Renal cortex interstitium (tissue), 15 donors: ENCODE measurements around the gene CACNA1F. TPM values are rescaled to one million over a fixed set of nuclear protein-coding genes. Genes with fewer than 3 reads are reported as not detected.

ENCODE experiments used
- DNase-seq, 11 donors: peaks; one replicate each; pipeline ENCODE4 v3.0.0-alpha.2; 2013; ENCODE audit warnings: low read depth in 9 of 11, low spot score in 4 of 11; ENCODE audit errors: extremely low read depth in 1 of 11
- long read RNA-seq, 16 experiments: transcript quantifications; one replicate each; lab custom pipeline, GENCODE V29; 2026
- polyA plus RNA-seq, 3 donors: library from polyadenylated mRNA; unstranded; fragments of 120-200 nt; gene quantifications; one replicate each; pipeline ENCODE4 v1.2.1, GENCODE V29; 2013; ENCODE audit not compliant: insufficient read length in 3 of 3

CACNA1F gene
- polyA plus RNA-seq: under 1 TPM; 0.09 to 0.29 (median 0.25) TPM
- long read RNA-seq, donor 1: 0 reads
- long read RNA-seq, donor 2: 0 reads
- long read RNA-seq, donor 3: 0 reads
- long read RNA-seq, donor 4: 0 reads
- long read RNA-seq, donor 5: 0 reads
- long read RNA-seq, donor 6: 0 reads
- long read RNA-seq, donor 7, partial matches to known transcripts: 11 of 11 reads
- long read RNA-seq, donor 7, other reads (novel, unspliced or antisense): 0 of 11 reads
- long read RNA-seq, donor 8, partial matches to known transcripts: 14 of 14 reads
- long read RNA-seq, donor 8, other reads (novel, unspliced or antisense): 0 of 14 reads
- long read RNA-seq, donor 9: 0 reads
- long read RNA-seq, donor 10: 0 reads
- long read RNA-seq, donor 11: 0 reads
- long read RNA-seq, donor 12: 0 reads
- long read RNA-seq, donor 13: 0 reads
- long read RNA-seq, donor 14: 0 reads
- long read RNA-seq, donor 15: 0 reads
- long read RNA-seq, donor 16, partial matches to known transcripts: 29 of 58 reads
- long read RNA-seq, donor 16, other reads (novel, unspliced or antisense): 29 of 58 reads

- DNase-seq: no peak
These were observed at the start of gene CACNA1F for GRCh38 chrX:49233176-49233575. Gene CACNA1F, minus strand, starts transcription at chrX:49233340. Its CDS starts 31 bp downstream, at chrX:49233309.

GRCh38 chrX:49282647-49283011, 49.5 kb upstream of the CACNA1F start:
- DNase-seq: peak in 1 of 11 donors; percentile 18

- no peak for DNase-seq
These were observed 44.9 kb upstream of the CACNA1F start for GRCh38 chrX:49278081-49278480.

- DNase-seq: no peak
These were observed 44.3 kb upstream of the CACNA1F start for GRCh38 chrX:49277535-49277830.

- DNase-seq: no peak
These were observed 43.8 kb upstream of the CACNA1F start for GRCh38 chrX:49276671-49277534.

- no peak for DNase-seq
These were observed 43.1 kb upstream of the CACNA1F start for GRCh38 chrX:49276207-49276606.

- DNase-seq: no peak
These were observed 40.1 kb upstream of the CACNA1F start for GRCh38 chrX:49273181-49273727.

- DNase-seq: no peak
These were observed 39.3 kb upstream of the CACNA1F start for GRCh38 chrX:49272421-49272820.

- DNase-seq: no peak
These were observed 38.2 kb upstream of the CACNA1F start for GRCh38 chrX:49271341-49271740.

GRCh38 chrX:49270249-49270921, 37.2 kb upstream of the CACNA1F start:
- no peak for DNase-seq

GRCh38 chrX:49269767-49270248, 36.7 kb upstream of the CACNA1F start, which contains the start of gene PPP1R3F:
Gene PPP1R3F, plus strand, starts transcription at chrX:49269793. Its CDS starts 77 bp downstream, at chrX:49269870.
- DNase-seq: no peak

- peak; percentile 82 to 95 (median 91) for DNase-seq
These were observed 36.0 kb upstream of the CACNA1F start for GRCh38 chrX:49269010-49269766.

- DNase-seq: no peak
These were observed 35.5 kb upstream of the CACNA1F start for GRCh38 chrX:49268702-49269009.

GRCh38 chrX:49266523-49267445, 33.6 kb upstream of the CACNA1F start:
- no peak for DNase-seq

- no peak for DNase-seq
These were observed 31.3 kb upstream of the CACNA1F start, which contains the start of gene FOXP3 for GRCh38 chrX:49264460-49264859. Gene FOXP3, minus strand, starts transcription at chrX:49264710. Its CDS starts 6,205 bp downstream, at chrX:49258505.

GRCh38 chrX:49263631-49264030, 30.5 kb upstream of the CACNA1F start:
- DNase-seq: no peak

GRCh38 chrX:49262603-49263002, 29.5 kb upstream of the CACNA1F start:
- DNase-seq: no peak
